Colonic mucosa (tissue), 4 donors: ENCODE data around the gene ATP6V1E1. TPM values are rescaled to one million over a fixed set of nuclear protein-coding genes. Genes with fewer than 3 reads are reported as not detected.
"Not testable (repeated sequence)": the region's sequence is repeated elsewhere in the genome, so short reads cannot be mapped to it uniquely, and the experiment has no call there.

Experiments used
- DNase-seq: peaks from one replicate; pipeline ENCODE4 v3.0.0-alpha.2; 2020
- H3K27ac ChIP-seq: fragments of 200-600 bp; one replicate; pipeline ENCODE4 v1.8.0; 2021
- H3K27me3 ChIP-seq: fragments of 200-600 bp; one replicate; pipeline ENCODE4 v1.8.0; 2021
- H3K36me3 ChIP-seq: fragments of 200-600 bp; one replicate; pipeline ENCODE4 v1.8.0; 2021
- H3K4me1 ChIP-seq: fragments of 200-600 bp; one replicate; pipeline ENCODE4 v1.8.0; 2021; ENCODE audit warnings: mild to moderate bottlenecking
- H3K4me3 ChIP-seq: fragments of 200-600 bp; one replicate; pipeline ENCODE4 v1.8.0; 2021
- H3K9ac ChIP-seq, 2 donors: one replicate each; pipeline ENCODE4 v1.7.0; 2013; ENCODE audit warnings: control low read depth in 2 of 2, low read depth in 2 of 2, low read length in 2 of 2
- H3K9me3 ChIP-seq: fragments of 200-600 bp; one replicate; pipeline ENCODE4 v1.8.0; 2021
- CTCF ChIP-seq: fragments of 200-600 bp; IDR thresholded peaks from one replicate; pipeline ENCODE4 v1.8.0; 2022; ENCODE audit warnings: antibody characterized with exemption, mild to moderate bottlenecking
- intact Hi-C: fragments of 100-400 bp; cut with DNase I; formaldehyde crosslinking; loops from one replicate; pipeline ENCODE4 v1.14.1; 2022
- total RNA-seq, 2 donors: library from RNA; stranded (reverse); fragmentation: NEBNext Ultra II Directional in 1 of 2; extraction: Animal tissue kit (Norgen Biotek cat#: 25700) in 1 of 2; gene quantifications; one replicate each; pipeline ENCODE4 v1.2.1, GENCODE V29; 2021
- donor health status: healthy.
- donor health status: DM: no; HTN: no; CAD: no.
- donor health status: DM: no; HTN: no; CAD: no.

ATP6V1E1 gene
- total RNA-seq, 2 donors from 2014 or later, result 87.2 to 98.4 TPM

GRCh38 chr22:17638182-17638431 is 9.6 kb upstream of the ATP6V1E1 start:
- Histone ChIP-seq H3K4me1 (no peaks in the 10 kb centered on the region), H3K9ac (peak overlapping the region; percentile 94 to 100), H3K27me3 (no peaks in the 10 kb centered on the region), H3K9me3 (no peaks in the 10 kb centered on the region), H3K27ac (peak overlapping the region; percentile 97), H3K4me3 (peak overlapping the region; percentile 73), H3K36me3 (no peaks in the 10 kb centered on the region)
- DNase-seq, result no peak
- intact Hi-C loops, result no loop called here
- no peak for TF ChIP-seq CTCF

- Histone ChIP-seq H3K9me3 (no peaks in the 10 kb centered on the region), H3K9ac (peak overlapping the region; percentile 94 to 100), H3K27ac (peak overlapping the region; percentile 97), H3K4me1 (no peaks in the 10 kb centered on the region), H3K27me3 (no peaks in the 10 kb centered on the region), H3K4me3 (peak overlapping the region; percentile 73), H3K36me3 (no peaks in the 10 kb centered on the region)
- DNase-seq, result peak; percentile 29
- TF ChIP-seq CTCF, result no peak
- intact Hi-C loops, result no loop called here
These were observed 9.1 kb upstream of the ATP6V1E1 start for GRCh38 chr22:17637490-17638181.

GRCh38 chr22:17636850-17637249 is 8.3 kb upstream of the ATP6V1E1 start:
- not testable (repeated sequence) for H3K9ac ChIP-seq, DNase-seq

GRCh38 chr22:17634696-17635095 is 6.1 kb upstream of the ATP6V1E1 start:
- Histone ChIP-seq H3K9me3 (no peaks in the 10 kb centered on the region), H3K27me3 (no peaks in the 10 kb centered on the region), H3K27ac (no peak overlapping the region), H3K4me1 (no peaks in the 10 kb centered on the region), H3K4me3 (no peak overlapping the region), H3K9ac (no peak overlapping the region), H3K36me3 (no peaks in the 10 kb centered on the region)
- TF ChIP-seq CTCF, result no peak
- intact Hi-C loops, result no loop called here
- no peak for DNase-seq

More at GRCh38 chr22:17636850-17637249, 8.3 kb upstream of the ATP6V1E1 start:
- H3K4me3 ChIP-seq, H3K36me3 ChIP-seq, H3K27ac ChIP-seq, H3K27me3 ChIP-seq, intact Hi-C loops, H3K9me3 ChIP-seq, H3K4me1 ChIP-seq: not testable (repeated sequence)

GRCh38 chr22:17633998-17634323 is 5.4 kb upstream of the ATP6V1E1 start:
- no peak overlapping the region for H3K4me3 ChIP-seq
- intact Hi-C loops, result no loop called here
- H3K4me1 ChIP-seq, result no peaks in the 10 kb centered on the region

More at GRCh38 chr22:17633998-17634323, 5.4 kb upstream of the ATP6V1E1 start:
- Histone ChIP-seq H3K9ac (no peak overlapping the region), H3K36me3 (no peaks in the 10 kb centered on the region), H3K27me3 (no peaks in the 10 kb centered on the region), H3K27ac (no peak overlapping the region), H3K9me3 (no peaks in the 10 kb centered on the region)
- no peak for TF ChIP-seq CTCF
- no peak for DNase-seq
